ENCODE results near the gene CBARP.

DNA sequence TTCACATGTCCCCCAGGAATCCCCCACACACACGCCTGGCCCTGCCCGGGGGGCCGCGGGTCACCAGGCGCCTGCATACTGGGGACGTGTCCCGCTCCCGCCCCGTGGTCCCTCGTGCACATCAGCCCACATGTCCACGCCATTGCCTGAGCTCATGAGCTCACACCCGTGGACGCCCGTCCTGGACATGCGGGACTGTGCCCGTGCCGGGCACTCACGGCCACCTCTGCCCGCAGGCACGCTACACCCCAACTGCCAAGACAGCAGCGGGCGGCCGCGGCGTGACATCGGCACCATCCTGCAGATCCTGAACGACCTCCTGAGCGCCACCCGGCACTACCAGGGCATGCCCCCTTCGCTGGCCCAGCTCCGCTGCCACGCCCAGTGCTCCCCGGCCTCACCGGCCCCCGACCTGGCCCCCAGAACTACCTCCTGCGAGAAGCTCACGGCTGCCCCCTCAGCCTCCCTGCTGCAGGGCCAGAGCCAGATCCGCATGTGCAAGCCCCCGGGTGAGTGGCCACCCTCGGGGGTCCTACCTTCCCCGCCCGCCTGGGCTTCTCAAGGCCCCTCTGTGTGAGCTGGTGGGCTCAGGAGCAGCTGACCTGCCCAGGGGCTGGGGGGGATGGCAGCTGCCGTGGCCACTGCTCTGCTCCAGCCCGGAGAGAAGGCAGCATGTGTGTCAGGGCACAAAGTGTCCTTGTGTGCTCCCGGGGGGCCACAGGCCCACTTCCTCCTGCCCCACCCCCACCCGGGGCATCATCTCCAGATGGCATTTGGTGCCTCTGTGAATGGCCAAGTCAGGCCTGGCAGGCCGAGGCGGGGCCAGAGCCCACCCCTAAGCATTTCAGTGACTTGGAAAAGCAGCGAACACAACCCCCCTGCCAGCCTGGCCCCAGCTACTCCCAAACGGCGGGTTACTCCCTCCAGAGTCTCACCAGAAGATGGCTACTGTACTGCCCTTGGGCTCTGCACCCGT lies 17.7 kb upstream of the CBARP start:
- peak in 1 of 2 donors; percentile 3 for TF ChIP-seq POLR2AphosphoS5 (IDR thresholded peaks at IDR 0.05)
- TF ChIP-seq, protein P1, sequence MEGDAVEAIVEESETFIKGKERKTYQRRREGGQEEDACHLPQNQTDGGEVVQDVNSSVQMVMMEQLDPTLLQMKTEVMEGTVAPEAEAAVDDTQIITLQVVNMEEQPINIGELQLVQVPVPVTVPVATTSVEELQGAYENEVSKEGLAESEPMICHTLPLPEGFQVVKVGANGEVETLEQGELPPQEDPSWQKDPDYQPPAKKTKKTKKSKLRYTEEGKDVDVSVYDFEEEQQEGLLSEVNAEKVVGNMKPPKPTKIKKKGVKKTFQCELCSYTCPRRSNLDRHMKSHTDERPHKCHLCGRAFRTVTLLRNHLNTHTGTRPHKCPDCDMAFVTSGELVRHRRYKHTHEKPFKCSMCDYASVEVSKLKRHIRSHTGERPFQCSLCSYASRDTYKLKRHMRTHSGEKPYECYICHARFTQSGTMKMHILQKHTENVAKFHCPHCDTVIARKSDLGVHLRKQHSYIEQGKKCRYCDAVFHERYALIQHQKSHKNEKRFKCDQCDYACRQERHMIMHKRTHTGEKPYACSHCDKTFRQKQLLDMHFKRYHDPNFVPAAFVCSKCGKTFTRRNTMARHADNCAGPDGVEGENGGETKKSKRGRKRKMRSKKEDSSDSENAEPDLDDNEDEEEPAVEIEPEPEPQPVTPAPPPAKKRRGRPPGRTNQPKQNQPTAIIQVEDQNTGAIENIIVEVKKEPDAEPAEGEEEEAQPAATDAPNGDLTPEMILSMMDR (IDR thresholded peaks at IDR 0.05) = no peak
- no peak for TF ChIP-seq POLR2A (IDR thresholded peaks at IDR 0.05)

Measured in upper lobe of left lung (tissue), 4 donors.